Glutamatergic neuron (in vitro differentiated cells): Measurements from ENCODE around the gene NETO2. TPM values are rescaled to one million over a fixed set of nuclear protein-coding genes. Genes with fewer than 3 reads are reported as not detected.

Experiments used
- DNase-seq: peaks from one replicate; pipeline ENCODE4 v3.0.0; 2022
- H3K27ac Mint-ChIP-seq: one replicate; pipeline ENCODE4 v1.8.0; 2020; ENCODE audit warnings: mild to moderate bottlenecking, mixed read lengths, inconsistent platforms; ENCODE audit not compliant: unreplicated experiment
- H3K27me3 Mint-ChIP-seq: one replicate; pipeline ENCODE4 v1.8.0; 2020; ENCODE audit warnings: mild to moderate bottlenecking, moderate library complexity, mixed read lengths, inconsistent platforms; ENCODE audit not compliant: unreplicated experiment
- H3K36me3 Mint-ChIP-seq: one replicate; pipeline ENCODE4 v1.8.0; 2020; ENCODE audit warnings: mild to moderate bottlenecking, mixed read lengths, inconsistent platforms; ENCODE audit not compliant: unreplicated experiment
- H3K4me1 Mint-ChIP-seq: one replicate; pipeline ENCODE4 v1.8.0; 2020; ENCODE audit warnings: mild to moderate bottlenecking, low read depth, mixed read lengths, inconsistent platforms; ENCODE audit not compliant: unreplicated experiment
- H3K4me3 Mint-ChIP-seq: one replicate; pipeline ENCODE4 v1.8.0; 2020; ENCODE audit warnings: mild to moderate bottlenecking, mixed read lengths, inconsistent platforms; ENCODE audit not compliant: unreplicated experiment
- H3K9me3 Mint-ChIP-seq: one replicate; pipeline ENCODE4 v1.8.0; 2020; ENCODE audit warnings: mild to moderate bottlenecking, moderate library complexity, mixed read lengths, inconsistent platforms; ENCODE audit not compliant: unreplicated experiment
- total RNA-seq: library from RNA; stranded (reverse); fragmentation: NEBNext Ultra II Directional; extraction: Animal tissue kit (Norgen Biotek cat#: 25700); gene quantifications from one replicate; pipeline ENCODE4 v1.2.1, GENCODE V29; 2021; ENCODE audit not compliant: unreplicated experiment
- TF ChIP-seq, protein P1 (sequence below): fragments of 200-600 bp; sonication (generic); IDR thresholded peaks from one replicate; pipeline ENCODE4 v1.5.0; 2021; ENCODE audit not compliant: partially characterized antibody, unreplicated experiment

The NETO2 gene
- total RNA-seq, 1 donor from 2014 or later = 26.3 TPM

GRCh38 chr16:47069841-47070584 lies 73.7 kb downstream of the NETO2 start:
- peaks cover 3% of the 10 kb centered on the region for H3K9me3 Mint-ChIP-seq
- H3K36me3 Mint-ChIP-seq = no peaks in the 10 kb centered on the region
- H3K27ac Mint-ChIP-seq = no peak overlapping the region
- no peak for DNase-seq
- TF ChIP-seq, protein P1, sequence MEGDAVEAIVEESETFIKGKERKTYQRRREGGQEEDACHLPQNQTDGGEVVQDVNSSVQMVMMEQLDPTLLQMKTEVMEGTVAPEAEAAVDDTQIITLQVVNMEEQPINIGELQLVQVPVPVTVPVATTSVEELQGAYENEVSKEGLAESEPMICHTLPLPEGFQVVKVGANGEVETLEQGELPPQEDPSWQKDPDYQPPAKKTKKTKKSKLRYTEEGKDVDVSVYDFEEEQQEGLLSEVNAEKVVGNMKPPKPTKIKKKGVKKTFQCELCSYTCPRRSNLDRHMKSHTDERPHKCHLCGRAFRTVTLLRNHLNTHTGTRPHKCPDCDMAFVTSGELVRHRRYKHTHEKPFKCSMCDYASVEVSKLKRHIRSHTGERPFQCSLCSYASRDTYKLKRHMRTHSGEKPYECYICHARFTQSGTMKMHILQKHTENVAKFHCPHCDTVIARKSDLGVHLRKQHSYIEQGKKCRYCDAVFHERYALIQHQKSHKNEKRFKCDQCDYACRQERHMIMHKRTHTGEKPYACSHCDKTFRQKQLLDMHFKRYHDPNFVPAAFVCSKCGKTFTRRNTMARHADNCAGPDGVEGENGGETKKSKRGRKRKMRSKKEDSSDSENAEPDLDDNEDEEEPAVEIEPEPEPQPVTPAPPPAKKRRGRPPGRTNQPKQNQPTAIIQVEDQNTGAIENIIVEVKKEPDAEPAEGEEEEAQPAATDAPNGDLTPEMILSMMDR = no peak
- H3K27me3 Mint-ChIP-seq = no peaks in the 10 kb centered on the region
- H3K4me1 Mint-ChIP-seq = no peaks in the 10 kb centered on the region
- no peak overlapping the region for H3K4me3 Mint-ChIP-seq

DNA sequence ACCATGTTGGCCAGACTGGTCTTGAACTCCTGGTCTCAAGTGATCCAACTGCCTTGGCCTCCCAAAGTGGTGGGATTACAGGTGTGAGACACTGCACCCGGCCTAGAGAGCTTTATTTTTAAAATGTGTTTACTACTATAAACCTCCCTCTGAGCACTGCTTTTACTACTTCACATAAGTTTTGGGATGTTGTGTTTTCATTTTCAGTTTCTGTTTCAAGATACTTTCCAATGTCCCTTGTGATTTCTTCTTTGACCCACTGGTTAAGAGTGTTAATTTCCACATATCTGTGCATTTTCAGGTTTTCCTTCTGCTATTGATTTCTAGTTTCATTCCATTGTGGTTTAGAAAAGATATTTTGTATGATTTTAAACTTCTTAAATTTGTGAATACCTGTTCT lies 74.4 kb downstream of the NETO2 start:
- Mint-ChIP-seq H3K36me3 (no peaks in the 10 kb centered on the region), H3K27ac (no peak overlapping the region), H3K27me3 (no peaks in the 10 kb centered on the region), H3K4me3 (no peak overlapping the region), H3K9me3 (peaks cover 3% of the 10 kb centered on the region), H3K4me1 (no peaks in the 10 kb centered on the region)
- DNase-seq = no peak
- TF ChIP-seq, protein P1 = no peak

DNA sequence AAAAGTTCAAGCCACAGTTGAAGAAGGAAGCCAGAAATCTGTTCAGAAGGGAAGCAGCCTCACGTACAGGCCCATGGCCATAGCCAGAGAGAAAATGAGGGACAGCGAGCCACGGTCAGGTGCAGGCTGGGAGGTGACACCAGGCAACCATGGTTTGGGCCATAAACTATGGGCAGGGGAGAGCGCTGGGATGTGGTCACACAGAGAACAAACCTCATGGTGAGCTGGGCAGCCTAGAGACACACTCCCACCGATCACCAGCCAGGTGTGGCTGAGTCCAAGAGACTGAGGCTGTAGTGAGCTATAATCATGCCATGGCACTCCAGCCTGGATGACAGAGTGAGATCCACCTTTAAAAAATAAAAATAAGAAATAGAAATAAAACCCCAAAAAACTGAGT lies 76.5 kb downstream of the NETO2 start:
- DNase-seq = no peak
- Mint-ChIP-seq H3K27ac (no peak overlapping the region), H3K4me1 (no peaks in the 10 kb centered on the region), H3K4me3 (no peak overlapping the region), H3K27me3 (peaks cover 3% of the 10 kb centered on the region), H3K36me3 (peaks cover 4% of the 10 kb centered on the region), H3K9me3 (peaks cover 3% of the 10 kb centered on the region)
- TF ChIP-seq, protein P1 = no peak

GRCh38 chr16:47065766-47066688 lies 77.7 kb downstream of the NETO2 start:
- Mint-ChIP-seq H3K27ac (no peak overlapping the region), H3K9me3 (peaks cover 3% of the 10 kb centered on the region), H3K4me3 (no peak overlapping the region), H3K27me3 (peaks cover 3% of the 10 kb centered on the region), H3K36me3 (peaks cover 4% of the 10 kb centered on the region), H3K4me1 (no peaks in the 10 kb centered on the region)
- DNase-seq = no peak
- TF ChIP-seq, protein P1 = no peak
